HepG2 (cell line): ENCODE results near the gene PCBD1. TPM values are rescaled to one million over a fixed set of nuclear protein-coding genes. Genes with fewer than 3 reads are reported as not detected.

Experiments used
- ATAC-seq: fragments of 200-7000 bp; cut with Tn5 transposase; 3 replicates; pipeline ENCODE4 v1.9.1; 2020; ENCODE audit warnings: mild to moderate bottlenecking, moderate library complexity
- BruUV-seq: library from RNA; stranded (reverse); fragments of 400-500 nt; replicated peaks from 2 replicates; lab custom pipeline; 2021; lab: Mats Ljungman, UMichigan
- CTCF ChIA-PET: fragments of 300-600 bp; formaldehyde crosslinking; extraction: SDS; loops from one replicate; lab custom pipeline; 2021; ENCODE audit warnings: low total read pairs, inconsistent platforms, low intra/inter-chr PET ratio; lab: Yijun Ruan, JAX
- POLR2A ChIA-PET: fragments of 350-600 bp; sonication (Branson Sonifier 250); formaldehyde crosslinking; loops from one replicate; lab custom pipeline; 2020; ENCODE audit warnings: antibody characterized with exemption, inconsistent platforms; lab: Yijun Ruan, JAX
- DNase-seq: peaks from one replicate; pipeline ENCODE4 v3.0.0-alpha.2; 2015; ENCODE audit warnings: low spot score
- FAIRE-seq: peaks from 3 replicates; lab custom pipeline; 2011; peaks lifted over from hg19 to GRCh38; lab: Jason Lieb, UNC
- H2AFZ ChIP-seq: one replicate; pipeline ENCODE4 v1.6.1; 2011; ENCODE audit warnings: low read length, inconsistent platforms
- H3K27ac ChIP-seq: fragments of 300-600 bp; 3 replicates; pipeline ENCODE4 v1.8.0; 2011; ENCODE audit warnings: mixed run types, mild to moderate bottlenecking, mixed read lengths, low read length, inconsistent platforms; ENCODE audit not compliant: insufficient read depth; ENCODE audit errors: extremely low read length
- H3K27me3 ChIP-seq, 2 experiments: fragments of 200-600 bp in 1 of 2; 2 replicates in 1 of 2; 3 replicates in 1 of 2; pipeline versions ENCODE4 v1.6.0 to v1.8.0; 2011; ENCODE audit warnings: low read length in 2 of 2, mild to moderate bottlenecking in 2 of 2, moderate library complexity in 2 of 2, inconsistent platforms in 1 of 2; ENCODE audit not compliant: insufficient read depth in 2 of 2, control insufficient read depth in 1 of 2
- H3K36me3 ChIP-seq, 2 experiments: fragments of 200-600 bp in 1 of 2; replicated peaks in 1 of 2; 2 replicates in 1 of 2; 3 replicates in 1 of 2; pipeline versions ENCODE4 v1.5.1 to v1.8.0; 2011; ENCODE audit warnings: low read length in 2 of 2, inconsistent platforms in 1 of 2; ENCODE audit not compliant: insufficient read depth in 2 of 2, control insufficient read depth in 1 of 2
- H3K4me1 ChIP-seq: 2 replicates; pipeline ENCODE4 v1.5.1; 2012; ENCODE audit warnings: low read length, inconsistent platforms; ENCODE audit not compliant: insufficient read depth
- H3K4me2 ChIP-seq: 2 replicates; pipeline ENCODE4 v1.6.0; 2011; ENCODE audit warnings: low read depth, low read length, inconsistent platforms
- H3K4me3 ChIP-seq, 3 experiments: fragments of 200-600 bp in 1 of 3; sonication (generic), shearing (Covaris generic) in 1 of 3; replicated peaks in 1 of 3; 2 replicates each; pipeline ENCODE4 v1.5.1; 2011 to 2016; ENCODE audit warnings: low read length in 3 of 3, inconsistent platforms in 2 of 3, low read depth in 2 of 3, mild to moderate bottlenecking in 2 of 3, control low read depth in 1 of 3, mixed read lengths in 1 of 3; ENCODE audit not compliant: insufficient read depth in 1 of 3
- H3K79me2 ChIP-seq: one replicate; pipeline ENCODE4 v1.6.1; 2011; ENCODE audit warnings: low read length, inconsistent platforms; ENCODE audit not compliant: insufficient read depth
- H3K9ac ChIP-seq: 2 replicates; pipeline ENCODE4 v1.6.0; 2011; ENCODE audit warnings: mild to moderate bottlenecking, low read depth, low read length, inconsistent platforms; ENCODE audit not compliant: insufficient read depth
- H3K9me3 ChIP-seq: 2 replicates; pipeline ENCODE4 v1.5.1; 2012; ENCODE audit warnings: mild to moderate bottlenecking, low read length
- H4K20me1 ChIP-seq: 2 replicates; pipeline ENCODE4 v1.6.0; 2011; ENCODE audit warnings: inconsistent platforms, mild to moderate bottlenecking, low read length, moderate library complexity; ENCODE audit not compliant: insufficient read depth
- BRD4 ChIP-seq: sonication (generic); formaldehyde crosslinking; IDR thresholded peaks from 2 replicates; pipeline ENCODE4 v1.4.0; 2020; ENCODE audit warnings: missing genetic modification reagents
- HOXA3 ChIP-seq: sonication (generic); formaldehyde crosslinking; IDR thresholded peaks from 2 replicates; pipeline ENCODE4 v1.5.0; 2020; ENCODE audit warnings: missing genetic modification reagents
- KDM2A ChIP-seq: sonication (generic); formaldehyde crosslinking; IDR thresholded peaks from 2 replicates; pipeline ENCODE4 v1.4.0; 2020; ENCODE audit warnings: low read depth, missing genetic modification reagents, borderline replicate concordance
- KDM6A ChIP-seq: IDR thresholded peaks from 2 replicates; pipeline ENCODE4 v1.6.1; 2016; ENCODE audit warnings: low read depth
- PHF20 ChIP-seq: sonication (generic); formaldehyde crosslinking; IDR thresholded peaks from 2 replicates; pipeline ENCODE4 v1.5.0; 2020; ENCODE audit warnings: mild to moderate bottlenecking, missing genetic modification reagents
- POLR2A ChIP-seq, 2 experiments: IDR thresholded peaks; 2 replicates each; pipeline ENCODE4 v1.6.1; 2011; ENCODE audit warnings: low read depth in 2 of 2, low read length in 2 of 2, mild to moderate bottlenecking in 1 of 2, moderate library complexity in 1 of 2; ENCODE audit not compliant: insufficient read depth in 1 of 2
- SRF ChIP-seq: IDR thresholded peaks from 2 replicates; pipeline ENCODE4 v1.6.1; 2011; ENCODE audit warnings: mild to moderate bottlenecking, low read depth, low read length, moderate library complexity
- SRSF4 ChIP-seq: fragments of 200-400 bp; formaldehyde crosslinking; IDR thresholded peaks from one replicate; pipeline ENCODE4 v1.6.1; 2018; ENCODE audit warnings: mild to moderate bottlenecking, low read depth, low read length, moderate library complexity; ENCODE audit not compliant: poor library complexity, severe bottlenecking
- SRSF9 ChIP-seq: fragments of 200-400 bp; formaldehyde crosslinking; IDR thresholded peaks from 2 replicates; pipeline ENCODE4 v1.6.1; 2018; ENCODE audit warnings: borderline replicate concordance, mild to moderate bottlenecking, low read depth, low read length; ENCODE audit not compliant: insufficient read depth, poor library complexity, severe bottlenecking
- XBP1 ChIP-seq: sonication (generic); formaldehyde crosslinking; IDR thresholded peaks from 2 replicates; pipeline ENCODE4 v1.5.0; 2020; ENCODE audit warnings: missing genetic modification reagents
- ZNF484 ChIP-seq: sonication (generic); formaldehyde crosslinking; IDR thresholded peaks from 2 replicates; pipeline ENCODE4 v1.5.1; 2020; ENCODE audit warnings: mild to moderate bottlenecking, low read depth, missing genetic modification reagents, borderline replicate concordance
- ZNF570 ChIP-seq: sonication (generic); formaldehyde crosslinking; IDR thresholded peaks from 2 replicates; pipeline ENCODE4 v1.4.0; 2020; ENCODE audit warnings: mild to moderate bottlenecking, missing genetic modification reagents, borderline replicate concordance
- WGBS: methylation state at CpG from one replicate; pipeline ENCODE4 v1.1.6; 2017; ENCODE audit warnings: low lambda C conversion rate; 5-methylcytosine and 5-hydroxymethylcytosine counted together
- in situ Hi-C: cut with HindIII; loops from 2 replicates; pipeline ENCODE4 v1.10.0; 2017; ENCODE audit warnings: low pct_unique_long_range_greater_than_20kb; ENCODE audit not compliant: extremely low pct_ligation_motif_present
- intact Hi-C: fragments of 100-400 bp; cut with micrococcal nuclease; formaldehyde crosslinking; loops from one replicate; pipeline ENCODE4 v1.10.0; 2022; ENCODE audit not compliant: unreplicated experiment
- polyA plus RNA-seq, 8 experiments: library from polyadenylated mRNA; depleted of rRNA in 3 of 8; stranded (reverse) in 7 of 8; unstranded in 1 of 8; fragments of >200 nt; fragmentation: Illumina TruSeq in 4 of 8; extraction: Trizol in 4 of 8; gene quantifications; 2 replicates each; pipeline versions ENCODE4 v1.2.1 to v1.2.3, GENCODE V29; 2011 to 2016; ENCODE audit warnings: low read depth in 4 of 8, missing spikeins in 1 of 8, mixed read lengths in 1 of 8; ENCODE audit not compliant: insufficient read depth in 1 of 8
- total RNA-seq, 5 experiments: library from RNA; depleted of rRNA; stranded (reverse); fragments of >200 nt; fragmentation: Illumina TruSeq; extraction: Trizol; gene quantifications; 2 replicates each; pipeline ENCODE4 v1.2.3, GENCODE V29; 2016; ENCODE audit warnings: low read depth in 1 of 5

The PCBD1 gene
- total and polyA plus RNA-seq, 2 of the 13 experiments (the other 11 are each of a cell fraction or from before 2014, with no cell fraction given), result 95.3 to 168 TPM

- intact Hi-C loops, result no loop called here
- no peak overlapping the region for H3K4me3 ChIP-seq
- no TSS peak for BruUV-seq
- no peak overlapping the region for H3K4me2 ChIP-seq
- no peak for TF ChIP-seq POLR2A (IDR thresholded peaks at IDR 0.05; ENCODE audit: insufficient read depth in 1 of 2, low read depth in 2 of 2, low read length in 2 of 2)
- no peak for TF ChIP-seq XBP1 (CRISPR knock-in tag)
- TF ChIP-seq SRSF4, result no peak
- TF ChIP-seq SRSF9, result no peak
- no peak for TF ChIP-seq KDM6A (CRISPR knock-in tag)
- TF ChIP-seq ZNF484 (CRISPR knock-in tag), result no peak
- TF ChIP-seq BRD4 (CRISPR knock-in tag), result no peak
- no peak for TF ChIP-seq ZNF570 (CRISPR knock-in tag)
- no peak for TF ChIP-seq KDM2A (CRISPR knock-in tag)
- TF ChIP-seq PHF20, result no peak
- TF ChIP-seq SRF, result no peak
- TF ChIP-seq HOXA3 (CRISPR knock-in tag), result no peak
- TF ChIP-seq, all 625 proteins: peak for 0
- Histone ChIP-seq H3K36me3 (no peaks in the 10 kb centered on the region), H3K79me2 (no peaks in the 10 kb centered on the region), H3K27ac (no peak overlapping the region), H3K9me3 (no peaks in the 10 kb centered on the region), H3K27me3 (peaks cover 9 to 47% of the 10 kb centered on the region in 2 experiments; a peak in 4 of 5 replicates), H4K20me1 (no peaks in the 10 kb centered on the region; the same call in 1 of the 2 replicates), H3K4me1 (no peaks in the 10 kb centered on the region), H3K9ac (no peak overlapping the region), H2AFZ (no peak overlapping the region)
- ATAC-seq, result no peak
- no peak for FAIRE-seq
- in situ Hi-C loops, result loop anchor here (5.0 kb wide), 1 partner anchor 379 kb away; no protein-coding TSS in a partner anchor
- no peak for DNase-seq
- ChIA-PET POLR2A (no interaction called here), CTCF (no interaction called here)
- WGBS, result 28% methylated on average over 14 of the region's 16 CpGs
Measured at GRCh38 chr10:70907637-70908405, 19.5 kb upstream of the PCBD1 start.
